NOMO-1 treated with DMSO at 0.1 percent for 48 hours (cell line): ENCODE results near the gene CLIC3.

Experiments
- DNase-seq: peaks from one replicate; lab custom pipeline; 2025; ENCODE audit not compliant: unreplicated experiment; lab: John Stamatoyannopoulos, UW

The CLIC3 gene

GRCh38 chr9:137031904-137032640, 35.7 kb upstream of the CLIC3 start, which contains the start of gene FUT7:
TSS of gene FUT7 (minus strand) at chr9:137032088. CDS start at chr9:137031991, 97 bp downstream.
- peak; percentile 63 for DNase-seq

GRCh38 chr9:137030538-137031527, 34.5 kb upstream of the CLIC3 start:
- DNase-seq: peak; percentile 87

DNA sequence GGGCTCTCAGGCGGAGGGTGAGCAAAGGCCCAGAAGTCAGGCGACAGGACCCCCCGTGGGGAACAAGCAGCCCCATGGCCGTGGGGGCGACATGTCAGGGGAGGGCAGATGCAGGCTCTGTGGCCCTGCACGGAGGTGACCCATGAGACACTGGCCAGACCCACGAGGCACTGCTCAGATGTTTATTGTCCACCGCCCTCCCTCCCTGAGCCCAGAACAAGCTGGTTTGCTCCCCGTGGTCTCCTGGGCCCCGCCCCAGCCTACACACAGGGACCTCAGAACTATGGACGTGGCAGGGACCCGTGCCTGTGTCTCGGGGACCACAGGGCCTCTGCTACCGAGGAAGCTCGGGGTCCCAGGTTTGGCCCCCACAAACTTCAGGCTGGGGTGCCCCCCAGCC, 33.6 kb upstream of the CLIC3 start:
- DNase-seq: no peak

- peak; percentile 65 for DNase-seq
These were observed 32.9 kb upstream of the CLIC3 start for GRCh38 chr9:137029058-137029936.

GRCh38 chr9:137028263-137029057, 32.1 kb upstream of the CLIC3 start:
- peak; percentile 63 for DNase-seq

DNA sequence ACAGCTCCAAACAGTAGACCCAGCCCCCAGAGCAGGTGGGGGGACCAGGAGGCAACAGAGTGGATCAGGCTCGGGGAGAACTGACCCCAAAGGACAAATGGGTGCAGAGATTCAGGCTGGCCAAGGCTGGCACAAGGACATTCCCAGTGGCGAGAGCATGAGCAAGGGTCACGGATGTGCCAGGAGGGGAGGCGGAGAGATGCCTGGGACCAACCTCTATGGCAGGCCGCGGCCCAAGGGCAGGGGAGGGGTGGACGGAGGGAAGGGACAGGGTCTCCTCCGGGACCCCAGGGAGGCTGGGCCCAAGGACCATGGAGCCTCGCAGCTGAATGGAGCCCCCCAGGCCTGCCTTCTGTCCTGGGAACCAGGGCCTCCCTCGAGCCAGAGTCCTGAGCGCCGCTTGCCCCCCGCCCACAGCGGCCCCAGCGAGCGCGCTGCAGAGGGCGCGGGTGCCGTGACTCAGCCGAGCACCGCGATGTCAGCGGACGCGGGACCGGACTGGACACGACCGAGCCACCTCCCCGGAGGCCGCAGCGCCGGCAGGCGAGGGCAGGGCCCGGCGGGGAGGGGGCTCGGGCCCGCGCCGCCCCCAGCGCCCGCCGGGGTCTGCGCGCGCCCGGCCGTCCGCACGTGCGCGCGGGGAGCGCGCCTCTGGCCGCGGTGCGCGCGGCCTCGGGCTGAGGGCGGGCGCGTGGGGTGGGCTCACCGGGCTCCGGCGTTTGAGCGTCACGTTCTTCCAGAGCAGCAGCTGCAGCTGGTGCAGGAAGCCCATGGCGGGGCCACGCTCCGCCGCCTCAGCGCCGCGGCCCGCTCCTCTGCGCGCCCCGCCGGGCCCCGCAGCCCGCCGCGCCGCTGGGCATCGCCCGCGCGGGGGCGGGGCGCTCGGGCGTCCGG, 31.2 kb upstream of the CLIC3 start, which contains the start of gene ABCA2:
Gene ABCA2, minus strand, starts transcription at position 869 of the 894 bp plus-strand sequence. Its CDS starts 97 bp downstream, at position 772.
- no peak for DNase-seq

DNA sequence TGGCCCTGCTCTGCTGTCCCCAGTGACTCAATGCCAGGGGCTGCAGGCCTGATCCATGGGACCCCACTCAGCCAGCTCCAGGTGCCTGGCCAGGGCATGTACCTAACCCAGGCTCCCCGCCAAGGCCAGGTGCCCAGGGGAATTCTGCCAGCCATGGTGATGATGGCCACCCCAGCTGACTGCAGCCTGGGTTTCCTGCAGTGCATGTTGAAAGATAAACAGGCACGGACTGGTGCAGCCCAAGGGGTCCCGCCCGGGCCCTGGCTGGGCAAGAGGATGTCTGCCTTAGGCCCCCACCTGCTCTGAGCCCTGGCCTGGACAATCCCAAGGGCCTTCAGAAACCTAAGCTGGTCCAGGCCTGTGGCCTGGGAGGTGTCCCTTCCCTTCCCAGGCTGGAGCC, 30.5 kb upstream of the CLIC3 start:
- DNase-seq: no peak

GRCh38 chr9:137026384-137026783, 30.0 kb upstream of the CLIC3 start:
- no peak for DNase-seq

- no peak for DNase-seq
These were observed 29.2 kb upstream of the CLIC3 start for GRCh38 chr9:137025517-137025966.

GRCh38 chr9:137023583-137023991, 27.2 kb upstream of the CLIC3 start:
- DNase-seq: no peak

- no peak for DNase-seq
These were observed 26.8 kb upstream of the CLIC3 start for GRCh38 chr9:137023157-137023556.

- no peak for DNase-seq
These were observed 26.3 kb upstream of the CLIC3 start for GRCh38 chr9:137022662-137023008.

GRCh38 chr9:137021979-137022661, 25.8 kb upstream of the CLIC3 start:
- peak; percentile 70 for DNase-seq

DNA sequence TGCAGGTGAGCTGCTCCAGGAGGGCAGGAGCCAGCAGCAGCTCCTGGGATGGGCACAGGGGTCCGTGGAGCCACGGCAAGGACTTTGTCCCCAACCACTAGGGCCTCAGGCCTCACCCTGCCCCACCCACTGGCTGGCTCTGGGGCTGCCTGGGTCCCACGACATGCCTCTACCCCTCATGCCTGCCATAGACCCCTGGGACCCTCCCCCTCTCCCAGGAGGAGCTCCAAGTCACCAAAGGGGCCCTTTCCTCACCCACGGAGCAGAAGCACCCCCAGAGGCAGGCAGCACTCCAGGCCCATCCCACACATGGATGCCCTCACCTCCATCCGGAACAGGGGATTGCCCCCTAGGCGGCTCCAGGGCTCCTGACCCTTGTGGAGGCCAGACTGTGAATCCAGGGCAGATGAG, 25.2 kb upstream of the CLIC3 start:
- no peak for DNase-seq

DNA sequence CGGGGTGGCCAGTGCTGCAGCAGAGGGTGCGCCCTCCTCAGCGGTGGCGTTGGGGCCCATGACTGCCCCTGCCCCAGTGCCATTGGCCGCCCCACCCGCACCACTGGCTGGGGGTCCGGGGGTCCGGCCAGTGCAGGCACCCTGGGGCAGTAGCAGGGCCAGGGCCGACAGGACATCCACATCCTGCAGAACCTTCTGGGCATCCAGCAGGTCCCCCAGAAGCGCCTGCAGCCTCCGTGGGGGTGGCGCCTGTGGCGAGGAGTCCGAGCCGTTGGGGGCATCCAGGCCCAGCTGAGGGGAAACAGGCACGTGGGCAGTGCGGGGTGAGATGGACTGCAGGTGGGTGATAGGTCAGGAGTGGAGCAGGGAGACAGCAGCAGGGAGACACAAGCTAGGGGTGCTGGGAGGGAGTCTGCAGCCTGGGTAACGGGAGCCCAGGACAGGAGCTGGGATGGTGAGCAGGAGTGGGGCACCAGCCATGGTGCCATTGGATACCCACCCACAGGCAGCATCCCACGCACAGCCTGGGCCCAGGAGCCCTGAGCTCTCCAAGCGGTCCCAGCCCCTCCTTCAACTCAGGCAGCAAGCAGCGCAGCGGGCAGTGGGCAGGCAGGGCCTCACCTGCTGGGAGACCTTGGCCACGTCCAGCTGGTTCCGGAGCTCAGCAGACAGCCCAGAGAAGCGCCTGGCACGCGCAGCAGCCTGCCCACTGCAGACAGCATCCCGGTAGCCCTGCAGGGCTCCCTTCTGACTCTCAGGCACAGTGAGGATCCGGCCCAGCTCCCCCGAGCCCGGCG, 24.6 kb upstream of the CLIC3 start:
- DNase-seq: no peak

GRCh38 chr9:137019891-137020683, 23.7 kb upstream of the CLIC3 start:
- no peak for DNase-seq
